ENCODE results near the gene RIN3. TPM values are rescaled to one million over a fixed set of nuclear protein-coding genes. Genes with fewer than 3 reads are reported as not detected.

The RIN3 gene
- total RNA-seq, 1 donor from 2014 or later = 2.9 TPM

GRCh38 chr14:92633724-92634123 lies 120.1 kb downstream of the RIN3 start:
- no peak for DNase-seq (ENCODE audit: low read depth)

GRCh38 chr14:92635031-92635430 lies 121.5 kb downstream of the RIN3 start:
- no peak for TF ChIP-seq CTCF (IDR thresholded peaks at IDR 0.05; ENCODE audit: insufficient read depth, low read length, severe bottlenecking)
- FAIRE-seq = no peak
- no peaks in the 10 kb centered on the region for H3K27me3 ChIP-seq (ENCODE audit: control insufficient read depth, insufficient read depth, low read length)
- no peak overlapping the region for H3K4me3 ChIP-seq (ENCODE audit: low read depth, low read length)
- DNase-seq (ENCODE audit: low read depth) = no peak
- H3K36me3 ChIP-seq (ENCODE audit: control insufficient read depth, insufficient read depth, low read length) = no peaks in the 10 kb centered on the region

More at GRCh38 chr14:92633724-92634123, 120.1 kb downstream of the RIN3 start:
- no peaks in the 10 kb centered on the region for H3K27me3 ChIP-seq (ENCODE audit: control insufficient read depth, insufficient read depth, low read length)
- no peak overlapping the region for H3K4me3 ChIP-seq (ENCODE audit: low read depth, low read length)
- TF ChIP-seq CTCF (IDR thresholded peaks at IDR 0.05; ENCODE audit: insufficient read depth, low read length, severe bottlenecking) = no peak
- H3K36me3 ChIP-seq (ENCODE audit: control insufficient read depth, insufficient read depth, low read length) = no peaks in the 10 kb centered on the region
- no peak for FAIRE-seq

GRCh38 chr14:92635896-92636295 lies 122.3 kb downstream of the RIN3 start:
- Histone ChIP-seq H3K27me3 (ENCODE audit: control insufficient read depth, insufficient read depth, low read length) (no peaks in the 10 kb centered on the region), H3K4me3 (ENCODE audit: low read depth, low read length) (no peak overlapping the region), H3K36me3 (ENCODE audit: control insufficient read depth, insufficient read depth, low read length) (no peaks in the 10 kb centered on the region)
- DNase-seq (ENCODE audit: low read depth) = no peak
- TF ChIP-seq CTCF (IDR thresholded peaks at IDR 0.05; ENCODE audit: insufficient read depth, low read length, severe bottlenecking) = no peak
- FAIRE-seq = no peak

GRCh38 chr14:92637228-92637627 lies 123.6 kb downstream of the RIN3 start:
- DNase-seq (ENCODE audit: low read depth) = no peak
- no peak for TF ChIP-seq CTCF (IDR thresholded peaks at IDR 0.05; ENCODE audit: insufficient read depth, low read length, severe bottlenecking)
- FAIRE-seq = no peak
- Histone ChIP-seq H3K4me3 (ENCODE audit: low read depth, low read length) (no peak overlapping the region), H3K36me3 (ENCODE audit: control insufficient read depth, insufficient read depth, low read length) (no peaks in the 10 kb centered on the region), H3K27me3 (ENCODE audit: control insufficient read depth, insufficient read depth, low read length) (no peaks in the 10 kb centered on the region)

GRCh38 chr14:92637864-92638263 lies 124.3 kb downstream of the RIN3 start:
- no peak for TF ChIP-seq CTCF (IDR thresholded peaks at IDR 0.05; ENCODE audit: insufficient read depth, low read length, severe bottlenecking)
- no peaks in the 10 kb centered on the region for H3K27me3 ChIP-seq (ENCODE audit: control insufficient read depth, insufficient read depth, low read length)
- H3K4me3 ChIP-seq (ENCODE audit: low read depth, low read length) = no peak overlapping the region
- FAIRE-seq = no peak
- H3K36me3 ChIP-seq (ENCODE audit: control insufficient read depth, insufficient read depth, low read length) = peaks cover 1% of the 10 kb centered on the region
- no peak for DNase-seq (ENCODE audit: low read depth)

GRCh38 chr14:92638266-92638665 lies 124.7 kb downstream of the RIN3 start:
- no peak for TF ChIP-seq CTCF (IDR thresholded peaks at IDR 0.05; ENCODE audit: insufficient read depth, low read length, severe bottlenecking)
- DNase-seq (ENCODE audit: low read depth) (no peak), FAIRE-seq (no peak)
- Histone ChIP-seq H3K27me3 (ENCODE audit: control insufficient read depth, insufficient read depth, low read length) (no peaks in the 10 kb centered on the region), H3K4me3 (ENCODE audit: low read depth, low read length) (no peak overlapping the region), H3K36me3 (ENCODE audit: control insufficient read depth, insufficient read depth, low read length) (peaks cover 1% of the 10 kb centered on the region)
